Activated CD4-positive, alpha-beta T cell treated with anti-CD3 and anti-CD28 coated beads, Interleukin-2, amount 50 U/mL, for 16 hours (primary cell): ENCODE data around the gene CGB1.
"Not testable (repeated sequence)": the region's sequence is repeated elsewhere in the genome, so short reads cannot be mapped to it uniquely, and the experiment has no call there.

Experiments
- DNase-seq: peaks from one replicate; pipeline ENCODE4 v3.0.0-alpha.2; 2020

Gene CGB1

GRCh38 chr19:49057636-49058234 lies 21.0 kb upstream of the CGB1 start, which contains the start of gene CGB7:
CGB7 (minus strand) TSS chr19:49057749; CDS start chr19:49055375, 2,374 bp downstream.
- DNase-seq: peak; percentile 32

- DNase-seq: not testable (repeated sequence)
Observed at GRCh38 chr19:49056902-49057596, 20.4 kb upstream of the CGB1 start.

DNA sequence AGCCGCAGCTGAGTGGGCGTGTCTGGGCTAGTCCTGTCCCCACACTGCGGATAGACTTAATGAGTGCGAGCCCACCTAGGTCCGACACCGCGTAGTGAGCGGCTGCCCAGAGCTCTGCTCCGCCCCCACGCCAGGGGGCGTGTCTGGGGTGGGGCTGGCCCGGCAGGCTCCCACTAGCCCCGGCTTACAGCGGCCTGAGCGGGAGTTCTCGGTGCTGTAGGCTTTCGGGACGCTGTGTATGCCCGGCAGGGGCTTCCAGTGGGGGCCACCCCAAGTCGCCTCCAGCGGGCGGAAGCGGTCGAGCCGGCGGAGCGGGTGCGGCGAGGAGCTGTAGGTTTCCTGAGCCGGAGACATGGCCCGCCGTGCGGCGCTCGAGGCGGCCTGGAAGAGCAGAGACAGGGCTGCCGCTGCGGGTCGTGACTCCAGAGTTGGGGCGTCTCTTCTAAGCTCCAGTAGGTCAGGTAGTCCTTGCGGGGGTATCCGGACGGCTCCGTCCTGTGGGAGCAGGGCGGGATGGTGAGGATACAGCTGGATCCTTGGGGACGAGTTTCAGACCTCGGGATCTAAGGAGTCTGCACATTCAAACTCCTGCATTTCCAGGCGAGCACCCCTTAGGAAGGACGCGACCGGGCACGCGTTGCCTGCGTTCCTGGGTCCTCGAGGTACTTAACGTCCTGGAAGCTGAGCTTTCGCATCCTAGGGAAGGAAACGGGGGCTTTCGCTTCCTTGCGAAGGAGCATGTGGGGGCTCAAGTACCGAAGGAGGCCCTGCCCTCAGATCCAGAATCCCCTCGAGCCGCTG lies 19.6 kb upstream of the CGB1 start:
- DNase-seq: peak; percentile 28

DNA sequence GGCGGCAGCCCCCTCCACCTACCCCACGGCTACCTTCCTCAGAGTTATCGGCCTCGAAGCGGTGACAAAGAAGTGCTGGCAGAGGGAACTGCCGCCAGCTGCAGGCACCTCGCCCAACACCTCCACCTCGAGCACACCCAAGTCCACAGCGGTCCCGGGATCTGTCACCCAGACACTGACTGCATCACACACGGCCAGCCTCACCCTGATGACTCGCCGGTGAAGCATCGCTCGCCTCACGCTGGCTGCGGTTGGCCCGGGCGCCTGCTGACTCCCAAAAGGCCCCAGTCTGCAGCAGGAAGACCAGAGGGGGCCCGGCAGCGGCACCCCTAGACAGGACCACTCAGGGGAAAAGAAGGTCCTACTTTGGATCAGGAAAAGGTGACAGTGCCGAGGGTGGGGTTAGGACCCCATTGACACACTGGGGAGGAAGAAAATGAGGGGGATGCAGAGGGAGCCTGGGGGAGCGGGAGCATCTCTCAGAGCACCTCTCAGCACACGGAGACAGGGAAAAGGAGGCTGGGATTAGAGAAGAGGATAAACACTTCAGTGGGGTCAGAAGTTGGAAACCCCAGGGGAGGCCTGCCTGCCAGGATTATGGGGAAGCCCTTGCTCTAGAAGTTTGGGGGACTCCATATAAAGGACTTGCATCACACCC lies 13.8 kb upstream of the CGB1 start:
- not testable (repeated sequence) for DNase-seq

GRCh38 chr19:49049834-49050233 lies 13.1 kb upstream of the CGB1 start:
- DNase-seq: not testable (repeated sequence)

GRCh38 chr19:49049011-49049410 lies 12.3 kb upstream of the CGB1 start, which contains the start of gene CGB8:
CGB8 (minus strand) TSS chr19:49049111; CDS start chr19:49048739, 372 bp downstream.
- not testable (repeated sequence) for DNase-seq

GRCh38 chr19:49043548-49043947 lies 6.9 kb upstream of the CGB1 start, which contains the start of gene CGB5:
CGB5 (plus strand) TSS chr19:49043848; CDS start chr19:49044210, 362 bp downstream.
- DNase-seq: not testable (repeated sequence)

DNA sequence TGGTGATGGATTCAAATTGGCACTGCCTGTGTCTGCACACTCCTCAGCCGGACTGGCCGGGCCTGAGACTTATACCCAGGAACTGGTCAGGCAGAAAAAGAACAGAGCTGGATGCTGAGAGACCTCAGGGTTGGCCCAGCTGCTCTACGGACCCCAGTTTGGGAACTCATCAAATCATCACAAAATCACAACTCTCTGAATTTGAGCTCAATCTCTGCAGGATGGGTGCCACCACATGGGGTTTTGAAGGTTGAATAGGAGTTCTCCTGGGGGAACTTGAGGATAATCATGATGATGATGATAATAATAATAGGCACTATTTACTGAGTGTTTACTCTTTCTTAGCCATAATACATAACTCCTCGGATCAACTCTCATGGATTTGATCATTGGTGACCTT lies 6.0 kb upstream of the CGB1 start:
- not testable (repeated sequence) for DNase-seq

DNA sequence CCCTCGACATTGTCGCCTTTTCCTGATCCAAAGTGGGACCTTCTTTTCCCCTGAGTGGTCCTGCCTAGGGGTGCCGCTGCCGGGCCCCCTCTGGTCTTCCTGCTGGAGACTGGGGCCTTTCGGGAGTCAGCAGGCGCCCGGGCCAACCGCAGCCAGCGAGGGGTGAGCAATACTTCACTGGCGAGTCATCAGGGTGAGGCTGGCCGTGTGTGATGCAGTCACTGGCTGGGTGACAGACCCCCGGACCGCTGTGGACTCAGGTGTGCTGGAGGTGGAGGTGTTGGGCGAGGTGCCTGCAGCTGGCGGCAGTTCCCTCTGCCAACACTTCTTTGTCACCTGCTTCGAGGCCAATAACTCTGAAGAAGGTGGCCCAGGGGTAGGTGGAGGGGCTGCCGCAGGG lies 5.5 kb upstream of the CGB1 start:
- no peak for DNase-seq

GRCh38 chr19:49039736-49040135 lies 3.0 kb upstream of the CGB1 start:
- DNase-seq: not testable (repeated sequence)

- DNase-seq: not testable (repeated sequence)
Observed at GRCh38 chr19:49038557-49039276, 2.0 kb upstream of the CGB1 start.

GRCh38 chr19:49038111-49038510 lies 1.4 kb upstream of the CGB1 start:
- DNase-seq: not testable (repeated sequence)

DNA sequence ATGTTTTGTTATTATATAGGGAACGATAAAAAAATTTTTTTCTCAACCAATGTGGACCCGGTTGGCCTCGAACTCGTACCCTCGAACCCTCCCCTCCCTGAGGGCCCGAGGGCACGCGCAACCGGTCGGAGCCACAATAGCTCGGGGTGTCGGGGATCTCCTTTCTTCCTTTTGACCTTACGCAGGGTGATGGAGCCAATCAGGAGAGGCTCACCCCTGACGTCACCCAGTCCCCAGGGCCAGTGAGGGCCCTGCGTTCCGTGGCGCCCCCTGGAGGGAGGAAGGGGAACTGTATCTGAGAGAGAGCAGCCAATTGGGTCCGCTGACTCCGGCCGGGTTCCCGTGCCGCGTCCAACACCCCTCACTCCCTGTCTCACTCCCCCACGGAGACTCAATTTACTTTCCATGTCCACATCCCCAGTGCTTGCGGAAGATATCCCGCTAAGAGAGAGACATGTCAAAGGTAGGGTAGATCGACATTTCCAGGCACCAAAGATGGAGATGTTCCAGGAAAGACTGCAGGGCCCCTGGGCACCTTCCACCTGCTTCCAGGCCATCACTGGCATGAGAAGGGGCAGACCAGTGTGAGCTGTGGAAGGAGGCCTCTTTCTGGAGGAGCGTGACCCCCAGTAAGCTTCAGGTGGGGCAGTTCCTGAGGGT lies 4.9 kb downstream of the CGB1 start, which contains the start of gene CGB2:
CGB2 (plus strand) TSS at position 249 of the 660 bp plus-strand sequence; CDS start at position 455, 206 bp downstream.
- peak; percentile 91 for DNase-seq

- DNase-seq: not testable (repeated sequence)
Observed at GRCh38 chr19:49030323-49030722, 6.4 kb downstream of the CGB1 start.

GRCh38 chr19:49029749-49030148 lies 6.9 kb downstream of the CGB1 start:
- DNase-seq: not testable (repeated sequence)

DNA sequence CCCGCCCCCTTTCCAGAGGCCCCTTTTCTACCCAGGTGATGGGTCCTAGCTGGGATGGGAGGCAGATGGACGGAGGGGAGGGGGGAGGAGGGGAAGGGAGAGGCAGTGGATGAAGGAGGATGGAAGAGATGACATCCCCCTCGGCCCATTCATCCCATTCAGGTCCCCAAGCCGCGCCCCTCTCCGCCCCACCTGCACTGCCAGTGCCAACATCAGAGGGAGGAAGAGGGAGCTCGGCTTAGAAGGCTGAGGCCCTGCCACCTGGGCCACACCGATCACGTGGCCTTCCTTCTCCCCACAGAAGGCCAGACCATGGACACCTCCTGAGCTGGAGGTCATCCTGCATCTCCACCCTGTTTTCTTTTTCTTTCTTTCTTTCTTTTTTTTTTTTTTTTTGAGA lies 8.0 kb downstream of the CGB1 start:
- DNase-seq: not testable (repeated sequence)

DNA sequence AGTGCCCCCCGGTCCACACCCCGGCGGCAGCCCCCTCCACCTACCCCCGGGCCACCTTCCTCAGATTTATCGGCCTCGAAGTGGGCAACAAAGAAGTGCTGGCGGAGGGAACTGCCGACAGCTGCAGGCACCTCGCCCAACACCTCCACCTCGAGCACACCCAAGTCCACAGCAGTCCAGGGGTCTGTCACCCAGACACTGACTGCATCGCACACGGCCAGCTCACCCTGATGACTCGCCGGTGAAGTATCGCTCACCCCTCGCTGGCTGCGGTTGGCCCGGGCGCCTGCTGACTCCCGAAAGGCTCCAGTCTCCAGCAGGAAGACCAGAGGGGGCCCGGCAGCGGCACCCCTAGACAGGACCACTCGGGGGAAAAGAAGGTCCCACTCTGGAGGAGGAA lies 11.1 kb downstream of the CGB1 start:
- not testable (repeated sequence) for DNase-seq

GRCh38 chr19:49025088-49025487 lies 11.6 kb downstream of the CGB1 start:
- not testable (repeated sequence) for DNase-seq

GRCh38 chr19:49024233-49024632 lies 12.5 kb downstream of the CGB1 start, which contains the start of gene CGB3:
CGB3 (minus strand) TSS chr19:49024333; CDS start chr19:49023971, 362 bp downstream.
- not testable (repeated sequence) for DNase-seq

DNA sequence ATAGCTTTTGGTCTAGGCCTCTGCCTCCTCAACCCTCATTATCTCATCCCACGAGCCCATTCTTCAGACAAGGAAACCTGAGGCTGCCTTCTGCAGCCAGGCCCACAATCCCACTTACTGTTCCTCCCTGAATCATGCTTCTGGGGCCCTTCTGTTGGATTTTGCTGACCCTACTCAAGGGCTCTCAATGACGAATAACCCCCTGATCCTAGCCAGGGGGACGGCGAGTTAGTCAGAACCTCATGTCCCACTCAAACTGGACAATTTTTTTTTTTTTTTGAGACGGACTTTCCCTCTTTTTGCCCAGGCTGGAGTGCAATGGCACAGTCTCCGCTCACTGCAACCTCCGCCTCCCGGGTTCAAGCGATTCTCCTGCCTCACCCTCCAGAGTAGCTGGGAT lies 14.6 kb downstream of the CGB1 start:
- no peak for DNase-seq
